A549 (cell line): ENCODE data around the gene CHD9. TPM values are rescaled to one million over a fixed set of nuclear protein-coding genes. Genes with fewer than 3 reads are reported as not detected.
A peak's percentile ranks its signal among the peaks of the same experiment; 100 is the strongest.

Source experiments
- ATAC-seq, 2 experiments: fragments of 200-7000 bp in 1 of 2; fragments of >200 bp in 1 of 2; cut with Nextera tagmentation in 1 of 2; cut with Tn5 transposase in 1 of 2; 3 replicates each; pipeline versions ENCODE4 v1.8.0 to v1.9.1; 2018 to 2020; ENCODE audit warnings: mild to moderate bottlenecking in 1 of 2, moderate library complexity in 1 of 2
- CTCF ChIA-PET: fragments of 300-600 bp; sonication (Branson Sonifier 250); formaldehyde crosslinking; extraction: SDS; loops from one replicate; lab custom pipeline; 2021; ENCODE audit warnings: antibody characterized with exemption, inconsistent platforms; lab: Yijun Ruan, JAX
- POLR2A ChIA-PET: fragments of 350-600 bp; formaldehyde crosslinking; extraction: SDS; loops from one replicate; lab custom pipeline; 2021; ENCODE audit warnings: antibody characterized with exemption, inconsistent platforms; lab: Yijun Ruan, JAX
- DNase-seq, 2 experiments: peaks; one replicate each; pipeline versions ENCODE4 v3.0.0 to v3.0.0-alpha.2; 2011 to 2016; ENCODE audit warnings: low read depth in 1 of 2, low spot score in 1 of 2
- FAIRE-seq: peaks from 2 replicates; lab custom pipeline; 2011; peaks lifted over from hg19 to GRCh38; lab: Jason Lieb, UNC
- H3K27ac ChIP-seq, 2 experiments: fragments of >200 bp; sonication (Bioruptor Twin); formaldehyde crosslinking; 3 replicates each; pipeline ENCODE4 v1.5.1; 2016 to 2017
- H3K4me1 ChIP-seq: fragments of >200 bp; sonication (Bioruptor Twin); formaldehyde crosslinking; 3 replicates; pipeline ENCODE4 v1.6.1; 2016
- H3K4me2 ChIP-seq: fragments of >200 bp; sonication (Bioruptor Twin); formaldehyde crosslinking; 3 replicates; pipeline ENCODE4 v1.6.1; 2016
- H3K4me3 ChIP-seq: fragments of >200 bp; sonication (Bioruptor Twin); formaldehyde crosslinking; 3 replicates; pipeline ENCODE4 v1.5.1; 2016
- H3K9me3 ChIP-seq: fragments of >200 bp; sonication (Bioruptor Twin); formaldehyde crosslinking; 3 replicates; pipeline ENCODE4 v1.6.1; 2016
- CBX2 ChIP-seq: fragments of 200-600 bp; sonication (generic); IDR thresholded peaks from 2 replicates; pipeline ENCODE4 v1.6.1; 2016; ENCODE audit warnings: low read depth, mild to moderate bottlenecking, borderline replicate concordance
- CBX8 ChIP-seq: fragments of 200-600 bp; sonication (generic); IDR thresholded peaks from 2 replicates; pipeline ENCODE4 v1.6.1; 2016
- CHD2 ChIP-seq: fragments of 150-350 bp; IDR thresholded peaks from 2 replicates; pipeline ENCODE4 v1.6.1; 2014; ENCODE audit warnings: low read length; ENCODE audit not compliant: partially characterized antibody
- EHF ChIP-seq: fragments of 250-450 bp; sonication (Bioruptor Pico); IDR thresholded peaks from 2 replicates; pipeline ENCODE4 v1.5.0; 2020; ENCODE audit warnings: mild to moderate bottlenecking
- FOSL2 ChIP-seq, 2 experiments: fragments of 450-650 bp in 1 of 2; fragments of >200 bp in 1 of 2; sonication (Bioruptor Twin) in 1 of 2; formaldehyde crosslinking; IDR thresholded peaks; 2 replicates each; pipeline versions ENCODE4 v1.5.0 to v1.6.1; 2016 to 2020; ENCODE audit warnings: mild to moderate bottlenecking in 1 of 2, moderate library complexity in 1 of 2
- GATA3 ChIP-seq: IDR thresholded peaks from 2 replicates; pipeline ENCODE4 v1.6.1; 2012; ENCODE audit warnings: borderline replicate concordance
- HMGXB4 ChIP-seq: fragments of 250-450 bp; sonication (Bioruptor Pico); IDR thresholded peaks from 2 replicates; pipeline ENCODE4 v1.5.0; 2021; ENCODE audit warnings: mild to moderate bottlenecking, moderate library complexity, borderline replicate concordance
- HOXB13 ChIP-seq: fragments of 250-450 bp; sonication (Bioruptor Pico); IDR thresholded peaks from 2 replicates; pipeline ENCODE4 v1.5.0; 2020; ENCODE audit warnings: low read depth, mild to moderate bottlenecking, moderate library complexity
- HOXB5 ChIP-seq: fragments of 250-450 bp; sonication (Bioruptor Pico); IDR thresholded peaks from 2 replicates; pipeline ENCODE4 v1.5.0; 2020; ENCODE audit warnings: mild to moderate bottlenecking, moderate library complexity
- KDM1A ChIP-seq: fragments of 200-600 bp; sonication (generic); IDR thresholded peaks from 2 replicates; pipeline ENCODE4 v1.6.1; 2016; ENCODE audit warnings: low read depth, mild to moderate bottlenecking
- MYC ChIP-seq: IDR thresholded peaks from 2 replicates; pipeline ENCODE4 v1.6.1; 2012; ENCODE audit warnings: mild to moderate bottlenecking, inconsistent platforms, low read length, improper control_type of control experiment, borderline replicate concordance
- NFE2L2 ChIP-seq: fragments of 150-350 bp; conservative IDR thresholded peaks from 2 replicates; pipeline ENCODE4 v1.6.1; 2014; ENCODE audit warnings: low read length
- NPAS2 ChIP-seq: fragments of 250-450 bp; sonication (Bioruptor Pico); IDR thresholded peaks from 2 replicates; pipeline ENCODE4 v1.8.0; 2022; ENCODE audit warnings: mild to moderate bottlenecking, moderate library complexity, borderline replicate concordance
- NR3C1 ChIP-seq: fragments of >200 bp; sonication (Bioruptor Twin); formaldehyde crosslinking; IDR thresholded peaks from 3 replicates; pipeline ENCODE4 v1.6.1; 2017
- PHF8 ChIP-seq: fragments of 200-600 bp; sonication (generic); IDR thresholded peaks from 2 replicates; pipeline ENCODE4 v1.6.1; 2016; ENCODE audit warnings: low read depth, mild to moderate bottlenecking, antibody characterized with exemption, moderate library complexity, borderline replicate concordance
- RFX5 ChIP-seq: fragments of 450-650 bp; IDR thresholded peaks from 2 replicates; pipeline ENCODE4 v1.7.1; 2014; ENCODE audit warnings: antibody characterized with exemption, mild to moderate bottlenecking, moderate library complexity
- SMC3 ChIP-seq: fragments of >200 bp; sonication (Bioruptor Twin); formaldehyde crosslinking; IDR thresholded peaks from 3 replicates; pipeline ENCODE4 v1.6.1; 2018; ENCODE audit warnings: inconsistent platforms
- TP53 ChIP-seq: fragments of 250-450 bp; sonication (Bioruptor Pico); IDR thresholded peaks from 2 replicates; pipeline ENCODE4 v1.5.0; 2021; ENCODE audit warnings: mild to moderate bottlenecking, moderate library complexity
- ZNF302 ChIP-seq: fragments of 250-450 bp; sonication (Bioruptor Pico); IDR thresholded peaks from 2 replicates; pipeline ENCODE4 v1.9.0; 2021; ENCODE audit warnings: inconsistent platforms, mild to moderate bottlenecking, moderate library complexity
- WGBS: methylation state at CpG from one replicate; pipeline ENCODE4 v1.1.6; 2017; ENCODE audit errors: missing lambda C conversion rate; 5-methylcytosine and 5-hydroxymethylcytosine counted together
- polyA plus RNA-seq, 4 experiments: library from polyadenylated mRNA; depleted of rRNA in 3 of 4; stranded (reverse); fragments of >200 nt; fragmentation: RNase III in 1 of 4; extraction: RNeasy Plus Mini Kit Qiagen cat#74134 plus additional on column Dnase treatment in 1 of 4; gene quantifications; 2 replicates in 3 of 4; 3 replicates in 1 of 4; pipeline ENCODE4 v1.2.3, GENCODE V29; 2011 to 2017
- TF ChIP-seq, protein P1 (sequence below): fragments of 150-350 bp; IDR thresholded peaks from 2 replicates; pipeline ENCODE4 v1.6.1; 2014; ENCODE audit warnings: low read depth, mild to moderate bottlenecking, low read length
- TF ChIP-seq, protein P2 (sequence below): fragments of >200 bp; sonication (Bioruptor Twin); formaldehyde crosslinking; IDR thresholded peaks from 3 replicates; pipeline ENCODE4 v1.5.1; 2016

The CHD9 gene
- polyA plus RNA-seq, 2 of the 4 experiments (the other 2 are of a cell fraction): 17.8 to 51.6 TPM

DNA sequence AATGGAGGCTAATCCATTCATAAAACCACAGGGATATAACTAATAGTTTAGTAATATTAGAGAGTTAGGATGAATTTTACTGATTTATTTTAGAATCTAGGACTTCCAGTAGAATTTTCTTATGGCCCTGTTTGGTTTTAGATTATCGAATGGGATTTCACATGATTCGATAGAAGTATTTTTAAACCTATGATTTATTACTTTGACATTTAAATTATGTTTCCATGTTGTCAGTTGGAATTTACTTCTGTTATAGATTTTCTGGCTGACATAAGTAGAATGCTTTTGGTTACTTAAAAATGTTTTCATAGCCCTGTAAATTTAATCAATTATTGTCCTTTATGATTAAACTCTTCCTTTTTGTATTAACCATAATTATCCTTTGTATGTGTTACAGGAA, 158.8 kb downstream of the CHD9 start (continued):
- TF ChIP-seq HOXB13 (CRISPR knock-in tag) (no peak), KDM1A (no peak), NFE2L2 (no peak)
- TF ChIP-seq, all 56 proteins: peak for 0

DNA sequence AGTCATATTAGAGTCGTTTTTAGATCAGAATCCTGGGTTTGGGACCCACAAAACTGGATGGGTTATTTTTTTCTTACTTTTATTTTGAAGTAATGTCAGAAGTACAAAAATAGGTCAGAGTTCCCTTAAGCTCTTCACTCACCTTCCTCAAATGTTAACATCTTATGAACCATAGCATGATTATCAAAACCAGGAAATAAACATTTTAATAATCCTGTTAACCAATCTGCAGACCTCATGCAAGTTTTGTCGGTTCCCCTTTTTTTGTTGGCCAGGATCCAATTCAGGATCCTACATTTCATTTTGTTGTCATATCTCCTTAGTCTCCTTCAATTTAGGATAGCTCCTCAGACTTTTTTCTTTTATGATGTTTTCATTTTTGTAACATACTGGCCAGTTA, 162.0 kb downstream of the CHD9 start:
- ATAC-seq: no peak
- 32% methylated on average over 2 of the region's 2 CpGs for WGBS
- H3K4me1 ChIP-seq: peaks cover 51% of the 10 kb centered on the region
- no peak overlapping the region for H3K4me3 ChIP-seq
- no peak overlapping the region for H3K4me2 ChIP-seq
- no peak for DNase-seq
- no peak for FAIRE-seq
- POLR2A ChIA-PET: no interaction called here
- H3K9me3 ChIP-seq: no peaks in the 10 kb centered on the region
- TF ChIP-seq EHF (CRISPR knock-in tag) (no peak), FOSL2 (IDR thresholded peaks at IDR 0.05) (no peak), FOSL2 (CRISPR knock-in tag; IDR thresholded peaks at IDR 0.05) (no peak), KDM1A (no peak), RFX5 (no peak), GATA3 (no peak), HMGXB4 (CRISPR knock-in tag) (no peak)
- TF ChIP-seq, protein P1, sequence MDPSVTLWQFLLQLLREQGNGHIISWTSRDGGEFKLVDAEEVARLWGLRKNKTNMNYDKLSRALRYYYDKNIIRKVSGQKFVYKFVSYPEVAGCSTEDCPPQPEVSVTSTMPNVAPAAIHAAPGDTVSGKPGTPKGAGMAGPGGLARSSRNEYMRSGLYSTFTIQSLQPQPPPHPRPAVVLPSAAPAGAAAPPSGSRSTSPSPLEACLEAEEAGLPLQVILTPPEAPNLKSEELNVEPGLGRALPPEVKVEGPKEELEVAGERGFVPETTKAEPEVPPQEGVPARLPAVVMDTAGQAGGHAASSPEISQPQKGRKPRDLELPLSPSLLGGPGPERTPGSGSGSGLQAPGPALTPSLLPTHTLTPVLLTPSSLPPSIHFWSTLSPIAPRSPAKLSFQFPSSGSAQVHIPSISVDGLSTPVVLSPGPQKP: no peak
- CTCF ChIA-PET: interaction anchor here (4.2 kb wide), 1 partner anchor 9 kb away, joined by 21 read pairs; no protein-coding TSS in a partner anchor
- no peak overlapping the region for H3K27ac ChIP-seq

DNA sequence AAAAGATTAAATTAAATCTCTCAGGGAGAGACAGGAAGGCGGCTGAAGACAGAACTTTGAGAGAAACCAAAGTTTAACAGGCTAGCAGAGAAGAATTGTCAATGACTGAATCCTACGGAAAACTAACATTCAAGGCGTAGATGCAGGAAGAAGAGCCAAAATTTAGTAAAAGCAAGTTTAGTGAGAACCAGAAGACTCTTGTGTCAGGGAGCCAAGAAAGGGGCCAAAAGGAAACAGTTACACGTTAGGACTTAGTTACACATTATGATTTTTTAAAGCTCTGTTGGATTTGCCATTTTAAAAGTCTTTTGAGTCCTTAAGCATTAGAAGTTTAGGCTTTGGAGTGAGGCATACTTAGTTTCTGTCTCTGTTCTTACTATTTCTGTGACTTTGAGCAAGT, 164.6 kb downstream of the CHD9 start:
- POLR2A ChIA-PET: no interaction called here
- DNase-seq: no peak
- ATAC-seq: no peak
- H3K27ac ChIP-seq: peak overlapping the region; percentile 2 to 21; a peak in 2 of 6 replicates
- 65% methylated on average over 4 of the region's 4 CpGs for WGBS
- TF ChIP-seq KDM1A (no peak), CBX2 (no peak), TP53 (no peak), PHF8 (no peak), CBX8 (no peak), HOXB5 (no peak), NPAS2 (CRISPR knock-in tag) (no peak), ZNF302 (CRISPR knock-in tag) (no peak), MYC (no peak), NR3C1 (no peak), CHD2 (no peak), SMC3 (no peak)
- TF ChIP-seq, protein P2, sequence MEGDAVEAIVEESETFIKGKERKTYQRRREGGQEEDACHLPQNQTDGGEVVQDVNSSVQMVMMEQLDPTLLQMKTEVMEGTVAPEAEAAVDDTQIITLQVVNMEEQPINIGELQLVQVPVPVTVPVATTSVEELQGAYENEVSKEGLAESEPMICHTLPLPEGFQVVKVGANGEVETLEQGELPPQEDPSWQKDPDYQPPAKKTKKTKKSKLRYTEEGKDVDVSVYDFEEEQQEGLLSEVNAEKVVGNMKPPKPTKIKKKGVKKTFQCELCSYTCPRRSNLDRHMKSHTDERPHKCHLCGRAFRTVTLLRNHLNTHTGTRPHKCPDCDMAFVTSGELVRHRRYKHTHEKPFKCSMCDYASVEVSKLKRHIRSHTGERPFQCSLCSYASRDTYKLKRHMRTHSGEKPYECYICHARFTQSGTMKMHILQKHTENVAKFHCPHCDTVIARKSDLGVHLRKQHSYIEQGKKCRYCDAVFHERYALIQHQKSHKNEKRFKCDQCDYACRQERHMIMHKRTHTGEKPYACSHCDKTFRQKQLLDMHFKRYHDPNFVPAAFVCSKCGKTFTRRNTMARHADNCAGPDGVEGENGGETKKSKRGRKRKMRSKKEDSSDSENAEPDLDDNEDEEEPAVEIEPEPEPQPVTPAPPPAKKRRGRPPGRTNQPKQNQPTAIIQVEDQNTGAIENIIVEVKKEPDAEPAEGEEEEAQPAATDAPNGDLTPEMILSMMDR: no peak
- CTCF ChIA-PET: interaction anchor here (4.2 kb wide), 1 partner anchor 11 kb away, joined by 21 read pairs; no protein-coding TSS in a partner anchor
- peaks cover 47% of the 10 kb centered on the region for H3K4me1 ChIP-seq
- peak overlapping the region; percentile 52 for H3K4me2 ChIP-seq
- no peak for FAIRE-seq
- H3K9me3 ChIP-seq: no peaks in the 10 kb centered on the region
- H3K4me3 ChIP-seq: no peak overlapping the region
